A673 (cell line): ENCODE measurements around the gene KPTN.

Experiments used
- CTCF ChIP-seq: fragments of 300-800, 200-600 bp; sonication (generic); conservative IDR thresholded peaks from 2 replicates; pipeline ENCODE4 v1.5.1; 2017; ENCODE audit warnings: low read depth, mild to moderate bottlenecking, antibody characterized with exemption, low read length, moderate library complexity, mixed read lengths
- EZH2 ChIP-seq: fragments of 200-600 bp; sonication (generic); IDR thresholded peaks from 2 replicates; pipeline ENCODE4 v1.6.1; 2017; ENCODE audit warnings: borderline replicate concordance, low read depth, mild to moderate bottlenecking, mixed read lengths, antibody characterized with exemption, low read length; ENCODE audit not compliant: poor library complexity, severe bottlenecking

- TF ChIP-seq CTCF = no peak
- no peak for TF ChIP-seq EZH2
These were observed 48.1 kb downstream of the KPTN start for GRCh38 chr19:47435883-47436417.
